SJSA1 (cell line): ENCODE results near the gene CELF1. TPM values are rescaled to one million over a fixed set of nuclear protein-coding genes. Genes with fewer than 3 reads are reported as not detected.

Experiments used
- DNase-seq, 2 experiments: peaks; one replicate each; pipeline ENCODE4 v3.0.0-alpha.2; 2015 to 2020; ENCODE audit warnings: low spot score in 2 of 2, low read depth in 1 of 2
- H3K27ac ChIP-seq: fragments of 250-450 bp; sonication (Bioruptor Pico); 2 replicates; pipeline ENCODE4 v1.5.1; 2020; ENCODE audit warnings: mild to moderate bottlenecking, moderate library complexity
- H3K27me3 ChIP-seq: fragments of 250-450 bp; sonication (Bioruptor Pico); replicated peaks from 2 replicates; pipeline ENCODE4 v1.5.1; 2020; ENCODE audit warnings: mild to moderate bottlenecking, moderate library complexity
- H3K36me3 ChIP-seq: fragments of 250-450 bp; sonication (Bioruptor Pico); 2 replicates; pipeline ENCODE4 v1.5.1; 2020; ENCODE audit warnings: mild to moderate bottlenecking
- H3K4me1 ChIP-seq: fragments of 250-450 bp; sonication (Bioruptor Pico); replicated peaks from 2 replicates; pipeline ENCODE4 v1.6.1; 2021; ENCODE audit warnings: mild to moderate bottlenecking
- H3K4me3 ChIP-seq: fragments of 250-450 bp; sonication (Bioruptor Pico); 2 replicates; pipeline ENCODE4 v1.5.1; 2020; ENCODE audit warnings: mild to moderate bottlenecking
- H3K9me3 ChIP-seq: fragments of 250-450 bp; sonication (Bioruptor Pico); replicated peaks from 2 replicates; pipeline ENCODE4 v1.5.1; 2020; ENCODE audit warnings: mild to moderate bottlenecking
- total RNA-seq: library from RNA; depleted of rRNA; stranded (reverse); fragments of >200 nt; shearing (Covaris generic); gene quantifications from 2 replicates; pipeline ENCODE4 v1.2.3, GENCODE V29; 2014

The CELF1 gene
- total RNA-seq, 1 experiment from 2014 or later = 77.6 TPM

- Histone ChIP-seq H3K4me3 (no peak overlapping the region), H3K36me3 (peaks cover 65% of the 10 kb centered on the region), H3K4me1 (no peaks in the 10 kb centered on the region), H3K27ac (no peak overlapping the region), H3K9me3 (no peaks in the 10 kb centered on the region), H3K27me3 (no peaks in the 10 kb centered on the region)
- no peak for DNase-seq
These were observed 64.8 kb downstream of the CELF1 start for GRCh38 chr11:47488111-47488510.

- Histone ChIP-seq H3K4me1 (no peaks in the 10 kb centered on the region), H3K27ac (no peak overlapping the region), H3K4me3 (no peak overlapping the region), H3K9me3 (no peaks in the 10 kb centered on the region), H3K36me3 (peaks cover 66% of the 10 kb centered on the region), H3K27me3 (no peaks in the 10 kb centered on the region)
- DNase-seq = no peak
These were observed 65.5 kb downstream of the CELF1 start for GRCh38 chr11:47487421-47487820.

- DNase-seq = no peak
- no peaks in the 10 kb centered on the region for H3K27me3 ChIP-seq
- no peak overlapping the region for H3K27ac ChIP-seq
- H3K36me3 ChIP-seq = peaks cover 84% of the 10 kb centered on the region
- no peaks in the 10 kb centered on the region for H3K4me1 ChIP-seq
- no peak overlapping the region for H3K4me3 ChIP-seq
- no peaks in the 10 kb centered on the region for H3K9me3 ChIP-seq
These were observed 67.8 kb downstream of the CELF1 start for GRCh38 chr11:47485107-47485506.

GRCh38 chr11:47483457-47483856, 69.5 kb downstream of the CELF1 start:
- no peak overlapping the region for H3K27ac ChIP-seq
- H3K36me3 ChIP-seq = peaks cover 94% of the 10 kb centered on the region
- no peaks in the 10 kb centered on the region for H3K27me3 ChIP-seq
- no peak overlapping the region for H3K4me3 ChIP-seq
- no peaks in the 10 kb centered on the region for H3K9me3 ChIP-seq
- H3K4me1 ChIP-seq = no peaks in the 10 kb centered on the region
- DNase-seq = no peak

GRCh38 chr11:47480762-47481161, 72.2 kb downstream of the CELF1 start:
- H3K27me3 ChIP-seq = no peaks in the 10 kb centered on the region
- peaks cover 97% of the 10 kb centered on the region for H3K36me3 ChIP-seq
- no peak overlapping the region for H3K4me3 ChIP-seq
- H3K9me3 ChIP-seq = no peaks in the 10 kb centered on the region
- H3K4me1 ChIP-seq = no peaks in the 10 kb centered on the region
- H3K27ac ChIP-seq = no peak overlapping the region
- no peak for DNase-seq

- Histone ChIP-seq H3K36me3 (peaks cover 98% of the 10 kb centered on the region), H3K27me3 (no peaks in the 10 kb centered on the region), H3K27ac (no peak overlapping the region), H3K4me3 (no peak overlapping the region), H3K4me1 (no peaks in the 10 kb centered on the region), H3K9me3 (no peaks in the 10 kb centered on the region)
- DNase-seq = no peak
These were observed 74.1 kb downstream of the CELF1 start for GRCh38 chr11:47478651-47479329.

GRCh38 chr11:47477753-47478152, 75.2 kb downstream of the CELF1 start:
- Histone ChIP-seq H3K36me3 (peaks cover 98% of the 10 kb centered on the region), H3K27ac (no peak overlapping the region)
- DNase-seq = no peak

GRCh38 chr11:47477323-47477722, 75.6 kb downstream of the CELF1 start:
- Histone ChIP-seq H3K36me3 (peaks cover 98% of the 10 kb centered on the region), H3K27me3 (no peaks in the 10 kb centered on the region), H3K4me1 (no peaks in the 10 kb centered on the region), H3K27ac (no peak overlapping the region), H3K4me3 (no peak overlapping the region), H3K9me3 (no peaks in the 10 kb centered on the region)
- DNase-seq = no peak

More at GRCh38 chr11:47477753-47478152, 75.2 kb downstream of the CELF1 start:
- H3K9me3 ChIP-seq = no peaks in the 10 kb centered on the region
- H3K4me1 ChIP-seq = no peaks in the 10 kb centered on the region
- no peak overlapping the region for H3K4me3 ChIP-seq
- H3K27me3 ChIP-seq = no peaks in the 10 kb centered on the region

- H3K4me1 ChIP-seq = no peaks in the 10 kb centered on the region
- no peaks in the 10 kb centered on the region for H3K9me3 ChIP-seq
- H3K4me3 ChIP-seq = no peak overlapping the region
- H3K27ac ChIP-seq = no peak overlapping the region
- no peak for DNase-seq
- H3K27me3 ChIP-seq = no peaks in the 10 kb centered on the region
- peaks cover 90% of the 10 kb centered on the region for H3K36me3 ChIP-seq
These were observed 82.3 kb downstream of the CELF1 start for GRCh38 chr11:47470671-47471070.

GRCh38 chr11:47469361-47470179, 83.4 kb downstream of the CELF1 start:
- Histone ChIP-seq H3K9me3 (no peaks in the 10 kb centered on the region), H3K4me3 (no peak overlapping the region), H3K27me3 (no peaks in the 10 kb centered on the region), H3K4me1 (no peaks in the 10 kb centered on the region), H3K36me3 (peaks cover 88% of the 10 kb centered on the region), H3K27ac (no peak overlapping the region)
- DNase-seq = no peak

GRCh38 chr11:47468598-47469214, 84.2 kb downstream of the CELF1 start:
- DNase-seq = no peak
- Histone ChIP-seq H3K27ac (no peak overlapping the region), H3K4me1 (no peaks in the 10 kb centered on the region), H3K36me3 (peaks cover 88% of the 10 kb centered on the region), H3K4me3 (no peak overlapping the region), H3K9me3 (no peaks in the 10 kb centered on the region), H3K27me3 (no peaks in the 10 kb centered on the region)

- H3K36me3 ChIP-seq = peaks cover 81% of the 10 kb centered on the region
- H3K4me3 ChIP-seq = no peak overlapping the region
- DNase-seq = no peak
- no peaks in the 10 kb centered on the region for H3K27me3 ChIP-seq
- no peaks in the 10 kb centered on the region for H3K4me1 ChIP-seq
- no peaks in the 10 kb centered on the region for H3K9me3 ChIP-seq
- no peak overlapping the region for H3K27ac ChIP-seq
These were observed 85.6 kb downstream of the CELF1 start for GRCh38 chr11:47467357-47467756.

GRCh38 chr11:47466701-47467250, 86.2 kb downstream of the CELF1 start:
- Histone ChIP-seq H3K9me3 (no peaks in the 10 kb centered on the region), H3K27me3 (no peaks in the 10 kb centered on the region), H3K4me1 (no peaks in the 10 kb centered on the region), H3K36me3 (peaks cover 80% of the 10 kb centered on the region), H3K27ac (no peak overlapping the region), H3K4me3 (no peak overlapping the region)
- DNase-seq = no peak

- Histone ChIP-seq H3K27me3 (no peaks in the 10 kb centered on the region), H3K27ac (no peak overlapping the region), H3K36me3 (peaks cover 75% of the 10 kb centered on the region), H3K9me3 (no peaks in the 10 kb centered on the region), H3K4me3 (no peak overlapping the region), H3K4me1 (no peaks in the 10 kb centered on the region)
- DNase-seq = no peak
These were observed 86.7 kb downstream of the CELF1 start for GRCh38 chr11:47466201-47466600.
